SK-N-SH (cell line): Measurements from ENCODE around the gene STKLD1. TPM values are rescaled to one million over a fixed set of nuclear protein-coding genes. Genes with fewer than 3 reads are reported as not detected.

Source experiments
- CTCF ChIA-PET: fragments of 300-600, 350-600 bp; formaldehyde crosslinking; extraction: SDS; loops from one replicate; lab custom pipeline; 2021; lab: Yijun Ruan, JAX
- POLR2A ChIA-PET: fragments of 350-600 bp; sonication (Branson Sonifier 250); formaldehyde crosslinking; extraction: SDS; loops from one replicate; lab custom pipeline; 2020; ENCODE audit warnings: antibody characterized with exemption, inconsistent platforms; lab: Yijun Ruan, JAX
- DNase-seq: peaks from one replicate; pipeline ENCODE4 v3.0.0; 2012
- H2AFZ ChIP-seq: fragments of 200-600 bp; sonication (generic); 2 replicates; pipeline ENCODE4 v1.8.1; 2016; ENCODE audit warnings: antibody characterized with exemption, mild to moderate bottlenecking, low read depth
- H3F3A ChIP-seq: fragments of 200-600 bp; sonication (generic); replicated peaks from 2 replicates; pipeline ENCODE3; 2016; ENCODE audit warnings: antibody characterized with exemption, mild to moderate bottlenecking; ENCODE audit not compliant: insufficient read depth
- H3K27ac ChIP-seq, 2 experiments: fragments of 200-500 bp in 1 of 2; fragments of 200-600 bp in 1 of 2; sonication (Bioruptor generic) in 1 of 2; sonication (generic), shearing (Covaris generic) in 1 of 2; 2 replicates each; pipeline versions ENCODE4 v1.5.1 to v1.6.1; 2014 to 2016; ENCODE audit warnings: low read depth in 2 of 2, inconsistent platforms in 1 of 2, low read length in 1 of 2, mild to moderate bottlenecking in 1 of 2, mixed read lengths in 1 of 2
- H3K27me3 ChIP-seq: fragments of 200-600 bp; sonication (generic), shearing (Covaris generic); 2 replicates; pipeline ENCODE4 v1.6.1; 2016; ENCODE audit warnings: mixed run types; ENCODE audit not compliant: insufficient read depth
- H3K36me3 ChIP-seq, 2 experiments: fragments of 200-500 bp in 1 of 2; fragments of 200-600 bp in 1 of 2; sonication (Bioruptor generic) in 1 of 2; sonication (generic) in 1 of 2; replicated peaks in 1 of 2; 2 replicates each; pipeline versions ENCODE3 to v1.5.1; 2014 to 2016; ENCODE audit warnings: low read length in 1 of 2, mild to moderate bottlenecking in 1 of 2; ENCODE audit not compliant: insufficient read depth in 2 of 2, control insufficient read depth in 1 of 2
- H3K4me1 ChIP-seq, 2 experiments: fragments of 200-500 bp in 1 of 2; fragments of 200-600 bp in 1 of 2; sonication (Bioruptor generic) in 1 of 2; sonication (generic), shearing (Covaris generic) in 1 of 2; 2 replicates each; pipeline versions ENCODE4 v1.5.1 to v1.6.1; 2014 to 2016; ENCODE audit warnings: low read depth in 1 of 2, low read length in 1 of 2, mixed run types in 1 of 2; ENCODE audit not compliant: insufficient read depth in 2 of 2, control insufficient read depth in 1 of 2
- H3K4me2 ChIP-seq: fragments of 200-600 bp; sonication (generic), shearing (Covaris generic); 2 replicates; pipeline ENCODE4 v1.6.1; 2017; ENCODE audit warnings: mixed run types
- H3K4me3 ChIP-seq, 2 experiments: fragments of 200-500 bp in 1 of 2; fragments of 200-600 bp in 1 of 2; sonication (Bioruptor generic) in 1 of 2; sonication (generic), shearing (Covaris generic) in 1 of 2; 2 replicates each; pipeline versions ENCODE4 v1.5.1 to v1.8.1; 2014 to 2016; ENCODE audit warnings: low read depth in 2 of 2, inconsistent platforms in 1 of 2, low read length in 1 of 2, mild to moderate bottlenecking in 1 of 2, mixed read lengths in 1 of 2, moderate library complexity in 1 of 2
- H3K79me2 ChIP-seq: fragments of 200-600 bp; sonication (generic); 2 replicates; pipeline ENCODE4 v1.8.1; 2017; ENCODE audit warnings: mild to moderate bottlenecking; ENCODE audit not compliant: insufficient read depth
- H3K9ac ChIP-seq: fragments of 200-600 bp; sonication (generic); 2 replicates; pipeline ENCODE4 v1.6.1; 2017; ENCODE audit warnings: mixed run types
- H3K9me2 ChIP-seq: fragments of 200-600 bp; sonication (generic); 2 replicates; pipeline ENCODE4 v1.6.1; 2017; ENCODE audit warnings: mixed run types
- H3K9me3 ChIP-seq: fragments of 200-600 bp; sonication (generic); 2 replicates; pipeline ENCODE4 v1.6.1; 2017; ENCODE audit warnings: mixed run types, mild to moderate bottlenecking, moderate library complexity
- H4K20me1 ChIP-seq: fragments of 200-600 bp; sonication (generic); 2 replicates; pipeline ENCODE4 v1.6.1; 2017; ENCODE audit warnings: mild to moderate bottlenecking, mixed run types; ENCODE audit not compliant: insufficient read depth
- FOXM1 ChIP-seq: IDR thresholded peaks from 2 replicates; pipeline ENCODE4 v1.4.0; 2012; ENCODE audit warnings: low read depth, mild to moderate bottlenecking
- IRF3 ChIP-seq: fragments of 150-350 bp; IDR thresholded peaks from 2 replicates; pipeline ENCODE4 v1.6.1; 2016; ENCODE audit warnings: mild to moderate bottlenecking, low read depth, low read length
- NFIC ChIP-seq: IDR thresholded peaks from 2 replicates; pipeline ENCODE4 v1.4.0; 2012; ENCODE audit warnings: borderline replicate concordance
- PBX3 ChIP-seq: IDR thresholded peaks from 2 replicates; pipeline ENCODE4; 2012
- POLR2AphosphoS5 ChIP-seq: IDR thresholded peaks from 2 replicates; pipeline ENCODE4 v1.6.1; 2012; ENCODE audit warnings: low read depth, low read length
- RXRA ChIP-seq: IDR thresholded peaks from 2 replicates; pipeline ENCODE4 v1.4.0; 2012; ENCODE audit warnings: low read depth, mild to moderate bottlenecking, borderline replicate concordance
- TCF12 ChIP-seq: IDR thresholded peaks from 2 replicates; pipeline ENCODE4 v1.4.0; 2012
- USF2 ChIP-seq: fragments of 150-350 bp; IDR thresholded peaks from 2 replicates; pipeline ENCODE4 v1.6.1; 2017; ENCODE audit warnings: antibody characterized with exemption, low read length, low read depth, borderline replicate concordance
- YY1 ChIP-seq: IDR thresholded peaks from 2 replicates; pipeline ENCODE4 v1.4.0; 2012; ENCODE audit warnings: low read depth, mild to moderate bottlenecking
- ZBTB33 ChIP-seq: IDR thresholded peaks from 2 replicates; pipeline ENCODE4 v1.4.0; 2012; ENCODE audit warnings: low read depth, borderline replicate concordance
- WGBS: methylation state at CpG from one replicate; pipeline ENCODE4 v1.1.6; 2017; ENCODE audit warnings: low lambda C conversion rate; 5-methylcytosine and 5-hydroxymethylcytosine counted together
- polyA plus RNA-seq, 3 experiments: library from polyadenylated mRNA; depleted of rRNA; stranded (reverse); fragments of >200 nt; gene quantifications; 2 replicates each; pipeline ENCODE4 v1.2.3, GENCODE V29; 2012

STKLD1 gene
- polyA plus RNA-seq, 1 of the 3 experiments (the other 2 are of a cell fraction), result 2.3 TPM

- Histone ChIP-seq H4K20me1 (peaks cover 9% of the 10 kb centered on the region), H3K4me1 (peaks cover 0 to 5% of the 10 kb centered on the region in 2 experiments; a peak in 1 of 4 replicates), H3K27me3 (no peaks in the 10 kb centered on the region), H2AFZ (no peak overlapping the region), H3F3A (peaks cover 9% of the 10 kb centered on the region), H3K9me2 (no peaks in the 10 kb centered on the region), H3K27ac (no peak overlapping the region), H3K9me3 (no peaks in the 10 kb centered on the region), H3K9ac (no peak overlapping the region), H3K4me2 (no peak overlapping the region), H3K4me3 (no peak overlapping the region), H3K36me3 (no peaks in the 10 kb centered on the region), H3K79me2 (peaks cover 18% of the 10 kb centered on the region)
- POLR2A ChIA-PET, result no interaction called here
- no peak for DNase-seq
- WGBS, result 94% methylated on average over 12 of the region's 14 CpGs
- CTCF ChIA-PET, result interaction anchor here (0.6 to 0.7 kb wide), 2 partner anchors 104 to 107 kb away, joined by 3 read pairs; no protein-coding TSS in a partner anchor
- TF ChIP-seq POLR2AphosphoS5 (no peak), FOXM1 (no peak), RXRA (no peak), NFIC (no peak)
Observed at GRCh38 chr9:133379153-133380086, 3.3 kb downstream of the STKLD1 start.

GRCh38 chr9:133380734-133381133 lies 4.6 kb downstream of the STKLD1 start:
- no peak for DNase-seq
- no peak overlapping the region for H2AFZ ChIP-seq
- H3K79me2 ChIP-seq, result peaks cover 4% of the 10 kb centered on the region
- H3F3A ChIP-seq, result peaks cover 9% of the 10 kb centered on the region
- no peaks in the 10 kb centered on the region for H3K27me3 ChIP-seq
- no peaks in the 10 kb centered on the region for H3K4me1 ChIP-seq
- no peaks in the 10 kb centered on the region for H4K20me1 ChIP-seq
- no peak overlapping the region for H3K9ac ChIP-seq
- no peak for TF ChIP-seq IRF3
- TF ChIP-seq USF2, result no peak
- TF ChIP-seq, all 33 proteins: peak for 0
- no peaks in the 10 kb centered on the region for H3K9me3 ChIP-seq
- H3K36me3 ChIP-seq, result no peaks in the 10 kb centered on the region
- 90% methylated on average over 4 of the region's 4 CpGs for WGBS
- H3K4me3 ChIP-seq, result no peak overlapping the region
- no peaks in the 10 kb centered on the region for H3K9me2 ChIP-seq
- H3K4me2 ChIP-seq, result no peak overlapping the region
- POLR2A ChIA-PET, result no interaction called here
- CTCF ChIA-PET, result no interaction called here
- no peak overlapping the region for H3K27ac ChIP-seq

GRCh38 chr9:133382507-133383141 lies 6.5 kb downstream of the STKLD1 start:
- CTCF ChIA-PET, result no interaction called here
- TF ChIP-seq YY1 (no peak), ZBTB33 (no peak), TCF12 (no peak), PBX3 (no peak), RXRA (no peak)

More at GRCh38 chr9:133382507-133383141, 6.5 kb downstream of the STKLD1 start:
- H3K4me1 ChIP-seq, result no peaks in the 10 kb centered on the region
- no peak overlapping the region for H3K27ac ChIP-seq
- no peak overlapping the region for H3K9ac ChIP-seq
- H3K4me2 ChIP-seq, result no peak overlapping the region
- no peak overlapping the region for H2AFZ ChIP-seq
- no peaks in the 10 kb centered on the region for H3K9me2 ChIP-seq
- 65% methylated on average over 4 of the region's 4 CpGs for WGBS
- peaks cover 3% of the 10 kb centered on the region for H3F3A ChIP-seq
- POLR2A ChIA-PET, result no interaction called here
- H4K20me1 ChIP-seq, result no peaks in the 10 kb centered on the region
- H3K9me3 ChIP-seq, result no peaks in the 10 kb centered on the region
- H3K79me2 ChIP-seq, result no peaks in the 10 kb centered on the region
- H3K36me3 ChIP-seq, result no peaks in the 10 kb centered on the region
- no peak for DNase-seq
- no peak overlapping the region for H3K4me3 ChIP-seq
- no peaks in the 10 kb centered on the region for H3K27me3 ChIP-seq
